IMR-90 (cell line): ENCODE results near the gene HOXB2. TPM values are rescaled to one million over a fixed set of nuclear protein-coding genes. Genes with fewer than 3 reads are reported as not detected.

Experiments
- ATAC-seq: fragments of 200-7000 bp; cut with Tn5 transposase; 2 replicates; pipeline ENCODE4 v1.9.1; 2020; ENCODE audit warnings: low read depth, mild to moderate bottlenecking, moderate library complexity
- BruUV-seq: library from RNA; stranded (reverse); fragments of 400-500 nt; replicated peaks from 2 replicates; lab custom pipeline; 2021; lab: Mats Ljungman, UMichigan
- CTCF ChIA-PET: fragments of 300-600 bp; formaldehyde crosslinking; extraction: SDS; loops from one replicate; lab custom pipeline; 2021; ENCODE audit warnings: antibody characterized with exemption; lab: Yijun Ruan, JAX
- POLR2A ChIA-PET: fragments of 300-600 bp; sonication (Branson Sonifier 250); formaldehyde crosslinking; loops from one replicate; lab custom pipeline; 2022; ENCODE audit warnings: antibody characterized with exemption; ENCODE audit not compliant: unreplicated experiment; lab: Charles Lee
- DNase-seq: peaks from one replicate; pipeline ENCODE4 v3.0.0; 2013
- H2AFZ ChIP-seq: replicated peaks from 2 replicates; pipeline ENCODE3; 2013; ENCODE audit warnings: low read length, mild to moderate bottlenecking; ENCODE audit not compliant: poor library complexity
- H2AK5ac ChIP-seq: 2 replicates; pipeline ENCODE4 v1.6.1; 2013; ENCODE audit warnings: low read depth, low read length, inconsistent platforms
- H2AK9ac ChIP-seq: replicated peaks from 2 replicates; pipeline ENCODE3; 2013; ENCODE audit warnings: mild to moderate bottlenecking, low read depth, low read length, moderate library complexity; ENCODE audit not compliant: poor library complexity
- H2BK120ac ChIP-seq: 2 replicates; pipeline ENCODE4 v1.6.1; 2013; ENCODE audit warnings: low read depth, low read length, inconsistent platforms
- H2BK15ac ChIP-seq: 3 replicates; pipeline ENCODE4 v1.6.1; 2013; ENCODE audit warnings: low read depth, low read length, inconsistent platforms
- H2BK20ac ChIP-seq: 2 replicates; pipeline ENCODE4 v1.6.1; 2013; ENCODE audit warnings: low read depth, mild to moderate bottlenecking, inconsistent platforms, low read length, moderate library complexity
- H2BK5ac ChIP-seq: 2 replicates; pipeline ENCODE4 v1.6.1; 2013; ENCODE audit warnings: mild to moderate bottlenecking, low read depth, low read length, inconsistent platforms; ENCODE audit not compliant: poor library complexity, severe bottlenecking
- H3K14ac ChIP-seq: replicated peaks from 2 replicates; pipeline ENCODE4 v1.6.1; 2013; ENCODE audit warnings: low read depth, low read length, inconsistent platforms
- H3K18ac ChIP-seq: 2 replicates; pipeline ENCODE4 v1.6.1; 2013; ENCODE audit warnings: low read depth, low read length, control low read depth
- H3K23ac ChIP-seq: 2 replicates; pipeline ENCODE4 v1.6.1; 2013; ENCODE audit warnings: low read depth, low read length, inconsistent platforms
- H3K27ac ChIP-seq: 2 replicates; pipeline ENCODE4 v1.5.1; 2013; ENCODE audit warnings: mild to moderate bottlenecking, control low read depth, low read length; ENCODE audit not compliant: insufficient read depth
- H3K27me3 ChIP-seq: 2 replicates; pipeline ENCODE4 v1.6.1; 2013; ENCODE audit warnings: low read length; ENCODE audit not compliant: control insufficient read depth, insufficient read depth
- H3K36me3 ChIP-seq: 2 replicates; pipeline ENCODE4 v1.6.1; 2013; ENCODE audit warnings: low read length, mixed read lengths; ENCODE audit not compliant: control insufficient read depth, insufficient read depth
- H3K4ac ChIP-seq: 2 replicates; pipeline ENCODE4 v1.6.1; 2013; ENCODE audit warnings: low read depth, low read length, inconsistent platforms
- H3K4me1 ChIP-seq: 2 replicates; pipeline ENCODE4 v1.6.1; 2013; ENCODE audit warnings: low read length, mixed read lengths; ENCODE audit not compliant: control insufficient read depth, insufficient read depth
- H3K4me2 ChIP-seq: 2 replicates; pipeline ENCODE4 v1.6.1; 2013; ENCODE audit warnings: low read depth, mild to moderate bottlenecking, control low read depth, low read length, moderate library complexity
- H3K4me3 ChIP-seq: 2 replicates; pipeline ENCODE4 v1.5.1; 2013; ENCODE audit warnings: low read depth, mild to moderate bottlenecking, control low read depth, low read length, moderate library complexity; ENCODE audit not compliant: insufficient read depth
- H3K56ac ChIP-seq: 2 replicates; pipeline ENCODE4 v1.6.1; 2013; ENCODE audit warnings: low read length, inconsistent platforms; ENCODE audit not compliant: insufficient read depth; ENCODE audit errors: extremely low read depth
- H3K79me1 ChIP-seq, 2 experiments: 2 replicates each; pipeline ENCODE4 v1.6.1; 2013; ENCODE audit warnings: low read length in 2 of 2, inconsistent platforms in 1 of 2, low read depth in 1 of 2
- H3K9ac ChIP-seq: 2 replicates; pipeline ENCODE4 v1.6.1; 2013; ENCODE audit warnings: low read depth, low read length, control low read depth
- H3K9me1 ChIP-seq: 2 replicates; pipeline ENCODE4 v1.6.1; 2013; ENCODE audit warnings: low read length, inconsistent platforms; ENCODE audit not compliant: insufficient read depth
- H3K9me3 ChIP-seq: 2 replicates; pipeline ENCODE4 v1.6.1; 2013; ENCODE audit warnings: low read length; ENCODE audit not compliant: control insufficient read depth, insufficient read depth
- H4K20me1 ChIP-seq: 2 replicates; pipeline ENCODE4 v1.6.1; 2013; ENCODE audit warnings: low read length, inconsistent platforms; ENCODE audit not compliant: insufficient read depth
- H4K5ac ChIP-seq: 2 replicates; pipeline ENCODE4 v1.6.1; 2013; ENCODE audit warnings: mild to moderate bottlenecking, low read depth, low read length, control low read depth
- H4K8ac ChIP-seq, 2 experiments: 2 replicates each; pipeline ENCODE4 v1.6.1; 2013; ENCODE audit warnings: low read depth in 2 of 2, low read length in 2 of 2, control low read depth in 1 of 2, inconsistent platforms in 1 of 2
- H4K91ac ChIP-seq: 2 replicates; pipeline ENCODE4 v1.6.1; 2013; ENCODE audit warnings: low read depth, low read length, inconsistent platforms; ENCODE audit not compliant: insufficient read depth
- BHLHE40 ChIP-seq: fragments of 150-350 bp; IDR thresholded peaks from 2 replicates; pipeline ENCODE4 v1.6.1; 2016; ENCODE audit warnings: mild to moderate bottlenecking, low read depth, low read length
- CEBPB ChIP-seq: IDR thresholded peaks from 2 replicates; pipeline ENCODE4 v1.6.1; 2012; ENCODE audit warnings: low read depth, low read length, improper control_type of control experiment
- CHD1 ChIP-seq: IDR thresholded peaks from 2 replicates; pipeline ENCODE4 v1.6.1; 2012; ENCODE audit warnings: low read depth, low read length, improper control_type of control experiment
- FOS ChIP-seq: fragments of 150-350 bp; IDR thresholded peaks from 2 replicates; pipeline ENCODE4 v1.6.1; 2016; ENCODE audit warnings: low read depth, low read length
- MAZ ChIP-seq: IDR thresholded peaks from 2 replicates; pipeline ENCODE4 v1.6.1; 2012; ENCODE audit warnings: low read depth, mild to moderate bottlenecking, low read length, improper control_type of control experiment, moderate library complexity, borderline replicate concordance
- MXI1 ChIP-seq: IDR thresholded peaks from 2 replicates; pipeline ENCODE4 v1.6.1; 2012; ENCODE audit warnings: low read depth, mild to moderate bottlenecking, low read length, moderate library complexity, borderline replicate concordance
- NFE2L2 ChIP-seq: fragments of 150-350 bp; IDR thresholded peaks from 2 replicates; pipeline ENCODE4 v1.6.1; 2016; ENCODE audit warnings: low read depth, mild to moderate bottlenecking, low read length
- POLR2A ChIP-seq: IDR thresholded peaks from 2 replicates; pipeline ENCODE4 v1.6.1; 2012; ENCODE audit warnings: mild to moderate bottlenecking, low read depth, low read length
- RAD21 ChIP-seq: IDR thresholded peaks from 2 replicates; pipeline ENCODE4 v1.6.1; 2012; ENCODE audit warnings: low read length, improper control_type of control experiment
- RCOR1 ChIP-seq: IDR thresholded peaks from 2 replicates; pipeline ENCODE4 v1.6.1; 2012; ENCODE audit warnings: mild to moderate bottlenecking, low read length, improper control_type of control experiment; ENCODE audit not compliant: insufficient replicate concordance
- RFX5 ChIP-seq: IDR thresholded peaks from 2 replicates; pipeline ENCODE4 v1.8.0; 2012; ENCODE audit warnings: low read depth, mild to moderate bottlenecking, low read length, moderate library complexity
- WGBS, 2 experiments: methylation state at CpG; one replicate each; pipeline versions ENCODE4 v1.1.5 to v1.1.7; 2013; ENCODE audit warnings: missing lambda C conversion rate in 2 of 2; ENCODE audit not compliant: insufficient read length in 1 of 2; ENCODE audit errors: extremely low coverage in 2 of 2; 5-methylcytosine and 5-hydroxymethylcytosine counted together
- dilution Hi-C: fragments of 300-500 bp; cut with HindIII; formaldehyde crosslinking; loops from one replicate; pipeline ENCODE4 v1.14.3; 2018; ENCODE audit warnings: low sequenced_read_pairs; ENCODE audit not compliant: unreplicated experiment
- in situ Hi-C: fragments of 300-500 bp; cut with MboI; formaldehyde crosslinking; loops from 3 replicates; pipeline ENCODE4 v1.14.3; 2019; ENCODE audit warnings: low sequenced_read_pairs, inconsistent platforms, mixed read lengths
- intact Hi-C: fragments of 100-400 bp; cut with micrococcal nuclease; formaldehyde crosslinking; loops from 2 replicates; pipeline ENCODE4 v1.10.0; 2022
- polyA plus RNA-seq, 3 experiments: library from polyadenylated mRNA; depleted of rRNA; stranded (reverse); fragments of >200 nt; gene quantifications; 2 replicates each; pipeline ENCODE4 v1.2.3, GENCODE V29; 2012; ENCODE audit warnings: low replicate concordance in 1 of 3
- total RNA-seq: library from RNA; depleted of rRNA; stranded (reverse); fragments of >200 nt; gene quantifications from 2 replicates; pipeline ENCODE4 v1.2.3, GENCODE V29; 2012
- TF ChIP-seq, protein P1 (sequence below): conservative IDR thresholded peaks from 2 replicates; pipeline ENCODE4 v1.5.1; 2012; ENCODE audit warnings: mild to moderate bottlenecking, low read depth, low read length, improper control_type of control experiment
- TF ChIP-seq, protein P2 (sequence below): fragments of 150-350 bp; IDR thresholded peaks from 2 replicates; pipeline ENCODE4 v1.6.1; 2017; ENCODE audit warnings: mild to moderate bottlenecking, antibody characterized with exemption, low read length, low read depth
- TF ChIP-seq, protein P3 (sequence below): fragments of 150-350 bp; IDR thresholded peaks from 2 replicates; pipeline ENCODE4 v1.6.1; 2016; ENCODE audit warnings: low read depth, mild to moderate bottlenecking, low read length, moderate library complexity, borderline replicate concordance

The HOXB2 gene
- total and polyA plus RNA-seq, 2 of the 4 experiments (the other 2 are of a cell fraction): 2.7 to 29.9 TPM

DNA sequence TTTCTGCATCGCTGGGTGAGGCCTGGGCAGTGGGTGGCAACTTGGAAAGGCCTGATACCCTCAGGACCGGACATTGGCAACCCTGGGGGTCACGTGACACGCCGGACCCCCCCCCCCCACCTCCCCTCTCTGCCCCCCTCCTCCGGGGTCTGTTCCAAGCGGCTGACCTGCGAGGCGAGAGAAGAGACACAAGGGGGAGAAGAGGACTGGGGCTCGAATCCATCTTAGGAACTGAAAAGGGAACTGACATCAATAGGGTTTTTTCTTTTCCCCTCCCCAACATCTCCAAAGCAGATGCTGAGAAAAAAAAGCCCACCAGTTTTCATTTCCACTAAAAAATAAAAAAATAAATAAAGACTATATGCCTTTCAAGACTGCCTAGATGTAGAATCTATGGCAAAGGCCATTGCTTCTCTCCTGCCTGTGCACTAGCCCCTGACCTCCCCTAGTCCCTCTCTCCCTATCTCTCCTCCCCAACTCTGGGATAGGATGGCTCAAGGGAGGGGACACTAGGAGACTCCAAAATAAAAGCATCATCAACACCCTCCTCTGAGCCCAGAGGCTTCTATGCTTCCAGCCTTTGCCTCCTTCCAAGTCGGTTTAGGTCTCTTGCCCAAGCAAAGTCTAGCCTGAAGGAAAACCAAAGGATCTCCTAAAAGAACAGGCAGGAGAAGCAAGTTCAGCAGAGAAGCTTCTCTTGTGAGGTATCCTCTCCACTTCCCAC, 7.7 kb upstream of the HOXB2 start:
- peak; percentile 16 for ATAC-seq
- no peaks in the 10 kb centered on the region for H3K9me1 ChIP-seq
- intact Hi-C loops: no loop called here
- ChIA-PET POLR2A (interaction anchor here (0.7 to 1.3 kb wide), 3 partner anchors 30 to 61 kb away, joined by 3 to 5 read pairs (median 4); no protein-coding TSS in a partner anchor), CTCF (no interaction called here)
- H4K8ac ChIP-seq: peak overlapping the region; percentile 85 to 89
- H3K27ac ChIP-seq: peak overlapping the region; percentile 96
- peaks cover 35% of the 10 kb centered on the region for H3K36me3 ChIP-seq
- H2AK9ac ChIP-seq: peak overlapping the region; percentile 85
- peak overlapping the region; percentile 90 for H4K91ac ChIP-seq
- H3K79me1 ChIP-seq: peaks cover 2 to 5% of the 10 kb centered on the region in 2 experiments; a peak in 2 of 4 replicates
- DNase-seq: peak; percentile 74
- peak overlapping the region; percentile 96 for H3K14ac ChIP-seq
- H3K9me3 ChIP-seq: no peaks in the 10 kb centered on the region
- peak overlapping the region; percentile 71 for H2BK20ac ChIP-seq
- no CpG with 5 or more reads among the region's 11 CpGs for WGBS, 2 experiments
- H2BK15ac ChIP-seq: peak overlapping the region; percentile 90; the same call in 2 of the 3 replicates
- peak overlapping the region; percentile 58 for H3K18ac ChIP-seq
- peak overlapping the region; percentile 14 for H3K4me3 ChIP-seq
- H3K23ac ChIP-seq: peak overlapping the region; percentile 100
- peak overlapping the region; percentile 94 for H3K4ac ChIP-seq
- peak overlapping the region; percentile 77 for H3K9ac ChIP-seq
- peak overlapping the region; percentile 24 for H2AFZ ChIP-seq
- peak overlapping the region; percentile 96 for H2BK5ac ChIP-seq
- peak overlapping the region; percentile 89 for H2BK120ac ChIP-seq
- H3K27me3 ChIP-seq: no peaks in the 10 kb centered on the region
- in situ Hi-C loops: no loop called here
- H2AK5ac ChIP-seq: peak overlapping the region; percentile 74
- H3K4me1 ChIP-seq: peaks cover 46% of the 10 kb centered on the region
- dilution Hi-C loops: no loop called here
- peak overlapping the region; percentile 66 for H4K5ac ChIP-seq
- 0 out of 2 replicates have a peak, but pooled peaks cover 4% of the 10 kb centered on the region for H4K20me1 ChIP-seq
- BruUV-seq: no TSS peak
- peak overlapping the region; percentile 68 for H3K4me2 ChIP-seq
- peak overlapping the region; percentile 94 for H3K56ac ChIP-seq
- TF ChIP-seq RCOR1: no peak
- TF ChIP-seq FOS: no peak
- peak; percentile 23; the same call in 1 of the 2 replicates for TF ChIP-seq MAZ
- TF ChIP-seq MXI1: no peak
- TF ChIP-seq NFE2L2: no peak
- TF ChIP-seq CEBPB: no peak
- TF ChIP-seq BHLHE40: no peak; the same call in 1 of the 2 replicates
- TF ChIP-seq, protein P1, sequence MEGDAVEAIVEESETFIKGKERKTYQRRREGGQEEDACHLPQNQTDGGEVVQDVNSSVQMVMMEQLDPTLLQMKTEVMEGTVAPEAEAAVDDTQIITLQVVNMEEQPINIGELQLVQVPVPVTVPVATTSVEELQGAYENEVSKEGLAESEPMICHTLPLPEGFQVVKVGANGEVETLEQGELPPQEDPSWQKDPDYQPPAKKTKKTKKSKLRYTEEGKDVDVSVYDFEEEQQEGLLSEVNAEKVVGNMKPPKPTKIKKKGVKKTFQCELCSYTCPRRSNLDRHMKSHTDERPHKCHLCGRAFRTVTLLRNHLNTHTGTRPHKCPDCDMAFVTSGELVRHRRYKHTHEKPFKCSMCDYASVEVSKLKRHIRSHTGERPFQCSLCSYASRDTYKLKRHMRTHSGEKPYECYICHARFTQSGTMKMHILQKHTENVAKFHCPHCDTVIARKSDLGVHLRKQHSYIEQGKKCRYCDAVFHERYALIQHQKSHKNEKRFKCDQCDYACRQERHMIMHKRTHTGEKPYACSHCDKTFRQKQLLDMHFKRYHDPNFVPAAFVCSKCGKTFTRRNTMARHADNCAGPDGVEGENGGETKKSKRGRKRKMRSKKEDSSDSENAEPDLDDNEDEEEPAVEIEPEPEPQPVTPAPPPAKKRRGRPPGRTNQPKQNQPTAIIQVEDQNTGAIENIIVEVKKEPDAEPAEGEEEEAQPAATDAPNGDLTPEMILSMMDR: 0 out of 2 replicates have a peak, but pooled peaks have one; percentile 19
- TF ChIP-seq RFX5: no peak
- no peak for TF ChIP-seq POLR2A
- peak; percentile 34; the same call in 1 of the 2 replicates for TF ChIP-seq RAD21
- TF ChIP-seq, protein P2, sequence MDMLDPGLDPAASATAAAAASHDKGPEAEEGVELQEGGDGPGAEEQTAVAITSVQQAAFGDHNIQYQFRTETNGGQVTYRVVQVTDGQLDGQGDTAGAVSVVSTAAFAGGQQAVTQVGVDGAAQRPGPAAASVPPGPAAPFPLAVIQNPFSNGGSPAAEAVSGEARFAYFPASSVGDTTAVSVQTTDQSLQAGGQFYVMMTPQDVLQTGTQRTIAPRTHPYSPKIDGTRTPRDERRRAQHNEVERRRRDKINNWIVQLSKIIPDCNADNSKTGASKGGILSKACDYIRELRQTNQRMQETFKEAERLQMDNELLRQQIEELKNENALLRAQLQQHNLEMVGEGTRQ: peak; percentile 38
- no peak for TF ChIP-seq CHD1
- TF ChIP-seq, protein P3, sequence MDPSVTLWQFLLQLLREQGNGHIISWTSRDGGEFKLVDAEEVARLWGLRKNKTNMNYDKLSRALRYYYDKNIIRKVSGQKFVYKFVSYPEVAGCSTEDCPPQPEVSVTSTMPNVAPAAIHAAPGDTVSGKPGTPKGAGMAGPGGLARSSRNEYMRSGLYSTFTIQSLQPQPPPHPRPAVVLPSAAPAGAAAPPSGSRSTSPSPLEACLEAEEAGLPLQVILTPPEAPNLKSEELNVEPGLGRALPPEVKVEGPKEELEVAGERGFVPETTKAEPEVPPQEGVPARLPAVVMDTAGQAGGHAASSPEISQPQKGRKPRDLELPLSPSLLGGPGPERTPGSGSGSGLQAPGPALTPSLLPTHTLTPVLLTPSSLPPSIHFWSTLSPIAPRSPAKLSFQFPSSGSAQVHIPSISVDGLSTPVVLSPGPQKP: no peak
